SK-N-SH (cell line): Measurements from ENCODE around the gene FAM149B1. TPM values are rescaled to one million over a fixed set of nuclear protein-coding genes. Genes with fewer than 3 reads are reported as not detected.

Source experiments
- CTCF ChIA-PET: fragments of 300-600, 350-600 bp; formaldehyde crosslinking; extraction: SDS; loops from one replicate; lab custom pipeline; 2021; lab: Yijun Ruan, JAX
- POLR2A ChIA-PET: fragments of 350-600 bp; sonication (Branson Sonifier 250); formaldehyde crosslinking; extraction: SDS; loops from one replicate; lab custom pipeline; 2020; ENCODE audit warnings: antibody characterized with exemption, inconsistent platforms; lab: Yijun Ruan, JAX
- DNase-seq: peaks from one replicate; pipeline ENCODE4 v3.0.0; 2012
- H2AFZ ChIP-seq: fragments of 200-600 bp; sonication (generic); 2 replicates; pipeline ENCODE4 v1.8.1; 2016; ENCODE audit warnings: antibody characterized with exemption, mild to moderate bottlenecking, low read depth
- H3F3A ChIP-seq: fragments of 200-600 bp; sonication (generic); replicated peaks from 2 replicates; pipeline ENCODE3; 2016; ENCODE audit warnings: antibody characterized with exemption, mild to moderate bottlenecking; ENCODE audit not compliant: insufficient read depth
- H3K27ac ChIP-seq, 2 experiments: fragments of 200-500 bp in 1 of 2; fragments of 200-600 bp in 1 of 2; sonication (Bioruptor generic) in 1 of 2; sonication (generic), shearing (Covaris generic) in 1 of 2; 2 replicates each; pipeline versions ENCODE4 v1.5.1 to v1.6.1; 2014 to 2016; ENCODE audit warnings: low read depth in 2 of 2, inconsistent platforms in 1 of 2, low read length in 1 of 2, mild to moderate bottlenecking in 1 of 2, mixed read lengths in 1 of 2
- H3K27me3 ChIP-seq: fragments of 200-600 bp; sonication (generic), shearing (Covaris generic); 2 replicates; pipeline ENCODE4 v1.6.1; 2016; ENCODE audit warnings: mixed run types; ENCODE audit not compliant: insufficient read depth
- H3K36me3 ChIP-seq, 2 experiments: fragments of 200-500 bp in 1 of 2; fragments of 200-600 bp in 1 of 2; sonication (Bioruptor generic) in 1 of 2; sonication (generic) in 1 of 2; replicated peaks in 1 of 2; 2 replicates each; pipeline versions ENCODE3 to v1.5.1; 2014 to 2016; ENCODE audit warnings: low read length in 1 of 2, mild to moderate bottlenecking in 1 of 2; ENCODE audit not compliant: insufficient read depth in 2 of 2, control insufficient read depth in 1 of 2
- H3K4me1 ChIP-seq, 2 experiments: fragments of 200-500 bp in 1 of 2; fragments of 200-600 bp in 1 of 2; sonication (Bioruptor generic) in 1 of 2; sonication (generic), shearing (Covaris generic) in 1 of 2; 2 replicates each; pipeline versions ENCODE4 v1.5.1 to v1.6.1; 2014 to 2016; ENCODE audit warnings: low read depth in 1 of 2, low read length in 1 of 2, mixed run types in 1 of 2; ENCODE audit not compliant: insufficient read depth in 2 of 2, control insufficient read depth in 1 of 2
- H3K4me2 ChIP-seq: fragments of 200-600 bp; sonication (generic), shearing (Covaris generic); 2 replicates; pipeline ENCODE4 v1.6.1; 2017; ENCODE audit warnings: mixed run types
- H3K4me3 ChIP-seq, 2 experiments: fragments of 200-500 bp in 1 of 2; fragments of 200-600 bp in 1 of 2; sonication (Bioruptor generic) in 1 of 2; sonication (generic), shearing (Covaris generic) in 1 of 2; 2 replicates each; pipeline versions ENCODE4 v1.5.1 to v1.8.1; 2014 to 2016; ENCODE audit warnings: low read depth in 2 of 2, inconsistent platforms in 1 of 2, low read length in 1 of 2, mild to moderate bottlenecking in 1 of 2, mixed read lengths in 1 of 2, moderate library complexity in 1 of 2
- H3K79me2 ChIP-seq: fragments of 200-600 bp; sonication (generic); 2 replicates; pipeline ENCODE4 v1.8.1; 2017; ENCODE audit warnings: mild to moderate bottlenecking; ENCODE audit not compliant: insufficient read depth
- H3K9ac ChIP-seq: fragments of 200-600 bp; sonication (generic); 2 replicates; pipeline ENCODE4 v1.6.1; 2017; ENCODE audit warnings: mixed run types
- H3K9me2 ChIP-seq: fragments of 200-600 bp; sonication (generic); 2 replicates; pipeline ENCODE4 v1.6.1; 2017; ENCODE audit warnings: mixed run types
- H3K9me3 ChIP-seq: fragments of 200-600 bp; sonication (generic); 2 replicates; pipeline ENCODE4 v1.6.1; 2017; ENCODE audit warnings: mixed run types, mild to moderate bottlenecking, moderate library complexity
- H4K20me1 ChIP-seq: fragments of 200-600 bp; sonication (generic); 2 replicates; pipeline ENCODE4 v1.6.1; 2017; ENCODE audit warnings: mild to moderate bottlenecking, mixed run types; ENCODE audit not compliant: insufficient read depth
- CHD2 ChIP-seq: fragments of 150-350 bp; IDR thresholded peaks from 2 replicates; pipeline ENCODE4 v1.6.1; 2018; ENCODE audit warnings: low read length; ENCODE audit not compliant: partially characterized antibody
- CTCF ChIP-seq: fragments of 200-600 bp; sonication (generic); IDR thresholded peaks from 2 replicates; pipeline ENCODE4 v1.6.1; 2017; ENCODE audit warnings: antibody characterized with exemption, mild to moderate bottlenecking, moderate library complexity
- EP300 ChIP-seq, 2 experiments: IDR thresholded peaks; 2 replicates each; pipeline versions ENCODE4 v1.4.0 to v1.6.1; 2012; ENCODE audit warnings: borderline replicate concordance in 1 of 2, low read depth in 1 of 2, low read length in 1 of 2
- EZH2phosphoT487 ChIP-seq: fragments of 200-600 bp; sonication (generic); IDR thresholded peaks from 2 replicates; pipeline ENCODE4 v1.6.1; 2017; ENCODE audit warnings: low read depth, mixed run types, mild to moderate bottlenecking, antibody characterized with exemption, moderate library complexity, borderline replicate concordance
- FOSL2 ChIP-seq: IDR thresholded peaks from 2 replicates; pipeline ENCODE4 v1.4.0; 2012; ENCODE audit warnings: low read depth, mild to moderate bottlenecking, moderate library complexity, borderline replicate concordance
- FOXJ3 ChIP-seq: sonication (generic); formaldehyde crosslinking; IDR thresholded peaks from 2 replicates; pipeline ENCODE4 v1.5.1; 2020; ENCODE audit warnings: mild to moderate bottlenecking, missing genetic modification reagents
- GABPA ChIP-seq: IDR thresholded peaks from 2 replicates; pipeline ENCODE4 v1.4.0; 2012; ENCODE audit warnings: low read depth, mild to moderate bottlenecking
- GATA2 ChIP-seq: sonication (generic); formaldehyde crosslinking; IDR thresholded peaks from 2 replicates; pipeline ENCODE4 v1.5.0; 2020; ENCODE audit warnings: mild to moderate bottlenecking, missing genetic modification reagents
- JUND ChIP-seq: IDR thresholded peaks from 2 replicates; pipeline ENCODE4 v1.4.0; 2012
- POLR2AphosphoS5 ChIP-seq: IDR thresholded peaks from 2 replicates; pipeline ENCODE4 v1.6.1; 2012; ENCODE audit warnings: low read depth, low read length
- RXRA ChIP-seq: IDR thresholded peaks from 2 replicates; pipeline ENCODE4 v1.4.0; 2012; ENCODE audit warnings: low read depth, mild to moderate bottlenecking, borderline replicate concordance
- SIN3A ChIP-seq: IDR thresholded peaks from 2 replicates; pipeline ENCODE4 v1.6.1; 2012; ENCODE audit warnings: low read depth, mild to moderate bottlenecking, low read length, moderate library complexity, borderline replicate concordance
- SMC3 ChIP-seq: IDR thresholded peaks from 2 replicates; pipeline ENCODE4 v1.6.1; 2012; ENCODE audit warnings: low read depth, low read length, improper control_type of control experiment
- TEAD4 ChIP-seq: IDR thresholded peaks from 2 replicates; pipeline ENCODE4 v1.4.0; 2012; ENCODE audit warnings: mild to moderate bottlenecking, borderline replicate concordance; ENCODE audit not compliant: insufficient read depth
- USF2 ChIP-seq: fragments of 150-350 bp; IDR thresholded peaks from 2 replicates; pipeline ENCODE4 v1.6.1; 2017; ENCODE audit warnings: antibody characterized with exemption, low read length, low read depth, borderline replicate concordance
- WGBS: methylation state at CpG from one replicate; pipeline ENCODE4 v1.1.6; 2017; ENCODE audit warnings: low lambda C conversion rate; 5-methylcytosine and 5-hydroxymethylcytosine counted together
- polyA plus RNA-seq, 3 experiments: library from polyadenylated mRNA; depleted of rRNA; stranded (reverse); fragments of >200 nt; gene quantifications; 2 replicates each; pipeline ENCODE4 v1.2.3, GENCODE V29; 2012
- TF ChIP-seq, protein P1 (sequence below): IDR thresholded peaks from 2 replicates; pipeline ENCODE4 v1.4.0; 2012; ENCODE audit warnings: low read depth, borderline replicate concordance
- TF ChIP-seq, protein P2 (sequence below): IDR thresholded peaks from 2 replicates; pipeline ENCODE4 v1.6.1; 2012; ENCODE audit warnings: mild to moderate bottlenecking, low read depth, low read length, moderate library complexity
- TF ChIP-seq, protein P3 (sequence below): IDR thresholded peaks from 2 replicates; pipeline ENCODE4 v1.4.0; 2012; ENCODE audit warnings: low read depth

FAM149B1 gene
- polyA plus RNA-seq, 1 of the 3 experiments (the other 2 are of a cell fraction), result 28.2 TPM

- no peaks in the 10 kb centered on the region; the same call in 1 of the 2 replicates for H3K79me2 ChIP-seq
- TF ChIP-seq JUND, result no peak
- no peak for TF ChIP-seq EZH2phosphoT487
- TF ChIP-seq EP300 (IDR thresholded peaks at IDR 0.05; ENCODE audit: borderline replicate concordance in 1 of 2, low read depth in 1 of 2, low read length in 1 of 2), result no peak
- TF ChIP-seq USF2, result no peak
- TF ChIP-seq, protein P1, sequence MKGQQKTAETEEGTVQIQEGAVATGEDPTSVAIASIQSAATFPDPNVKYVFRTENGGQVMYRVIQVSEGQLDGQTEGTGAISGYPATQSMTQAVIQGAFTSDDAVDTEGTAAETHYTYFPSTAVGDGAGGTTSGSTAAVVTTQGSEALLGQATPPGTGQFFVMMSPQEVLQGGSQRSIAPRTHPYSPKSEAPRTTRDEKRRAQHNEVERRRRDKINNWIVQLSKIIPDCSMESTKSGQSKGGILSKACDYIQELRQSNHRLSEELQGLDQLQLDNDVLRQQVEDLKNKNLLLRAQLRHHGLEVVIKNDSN, result no peak
- H3F3A ChIP-seq, result peaks cover 10% of the 10 kb centered on the region
- H3K9ac ChIP-seq, result no peak overlapping the region
- H3K9me3 ChIP-seq, result no peaks in the 10 kb centered on the region
- H3K4me1 ChIP-seq, result no peaks in the 10 kb centered on the region
- no peak overlapping the region for H3K4me2 ChIP-seq
- H2AFZ ChIP-seq, result no peak overlapping the region
- no peak for DNase-seq
- H3K27me3 ChIP-seq, result no peaks in the 10 kb centered on the region
- H3K27ac ChIP-seq, result no peak overlapping the region
- CTCF ChIA-PET, result interaction anchor here (1.0 to 6.4 kb wide), 2 partner anchors 24 to 33 kb away, joined by 3 to 25 read pairs; partner anchors contain the start of genes ECD and FAM149B1
- no peak overlapping the region for H3K4me3 ChIP-seq
- no peaks in the 10 kb centered on the region for H3K9me2 ChIP-seq
- H3K36me3 ChIP-seq, result peaks cover 86 to 89% of the 10 kb centered on the region in 2 experiments
- POLR2A ChIA-PET, result no interaction called here
- no peaks in the 10 kb centered on the region for H4K20me1 ChIP-seq
- 98% methylated on average over 3 of the region's 3 CpGs for WGBS
Measured at GRCh38 chr10:73134727-73135126, 33.2 kb upstream of the FAM149B1 start.

DNA sequence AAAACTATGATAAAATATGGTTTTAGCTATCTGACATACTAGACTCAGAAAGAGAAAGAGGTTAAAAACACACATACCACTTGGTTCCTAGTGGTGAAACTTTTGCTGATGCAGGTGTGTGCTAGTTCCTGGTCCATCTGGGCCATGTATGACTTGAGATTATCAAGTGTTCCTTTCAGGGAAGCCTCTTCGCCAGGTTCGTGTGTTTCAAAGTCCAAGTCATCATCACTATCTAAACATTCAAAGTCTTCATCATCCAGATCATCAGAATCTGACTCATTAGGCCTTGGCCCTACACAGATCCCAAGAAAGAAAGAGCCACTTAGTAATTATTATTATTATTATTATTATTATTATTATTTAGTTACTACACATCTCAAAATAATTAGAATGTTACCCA is 31.3 kb upstream of the FAM149B1 start:
- Histone ChIP-seq H3K27me3 (no peaks in the 10 kb centered on the region), H3K9me2 (no peaks in the 10 kb centered on the region), H3F3A (peaks cover 10% of the 10 kb centered on the region), H4K20me1 (no peaks in the 10 kb centered on the region), H3K27ac (no peak overlapping the region), H2AFZ (no peak overlapping the region), H3K9ac (no peak overlapping the region), H3K4me1 (no peaks in the 10 kb centered on the region), H3K79me2 (no peaks in the 10 kb centered on the region; the same call in 1 of the 2 replicates), H3K9me3 (no peaks in the 10 kb centered on the region), H3K36me3 (peaks cover 79 to 81% of the 10 kb centered on the region in 2 experiments), H3K4me2 (no peak overlapping the region), H3K4me3 (no peak overlapping the region)
- WGBS, result 86% methylated on average over 2 of the region's 2 CpGs
- ChIA-PET POLR2A (no interaction called here), CTCF (interaction anchor here (6.4 kb wide), 1 partner anchor 22 kb away, joined by 25 read pairs; no protein-coding TSS in a partner anchor)
- no peak for DNase-seq
- no peak for TF ChIP-seq SIN3A
- no peak for TF ChIP-seq TEAD4
- no peak for TF ChIP-seq RXRA
- TF ChIP-seq, protein P2, sequence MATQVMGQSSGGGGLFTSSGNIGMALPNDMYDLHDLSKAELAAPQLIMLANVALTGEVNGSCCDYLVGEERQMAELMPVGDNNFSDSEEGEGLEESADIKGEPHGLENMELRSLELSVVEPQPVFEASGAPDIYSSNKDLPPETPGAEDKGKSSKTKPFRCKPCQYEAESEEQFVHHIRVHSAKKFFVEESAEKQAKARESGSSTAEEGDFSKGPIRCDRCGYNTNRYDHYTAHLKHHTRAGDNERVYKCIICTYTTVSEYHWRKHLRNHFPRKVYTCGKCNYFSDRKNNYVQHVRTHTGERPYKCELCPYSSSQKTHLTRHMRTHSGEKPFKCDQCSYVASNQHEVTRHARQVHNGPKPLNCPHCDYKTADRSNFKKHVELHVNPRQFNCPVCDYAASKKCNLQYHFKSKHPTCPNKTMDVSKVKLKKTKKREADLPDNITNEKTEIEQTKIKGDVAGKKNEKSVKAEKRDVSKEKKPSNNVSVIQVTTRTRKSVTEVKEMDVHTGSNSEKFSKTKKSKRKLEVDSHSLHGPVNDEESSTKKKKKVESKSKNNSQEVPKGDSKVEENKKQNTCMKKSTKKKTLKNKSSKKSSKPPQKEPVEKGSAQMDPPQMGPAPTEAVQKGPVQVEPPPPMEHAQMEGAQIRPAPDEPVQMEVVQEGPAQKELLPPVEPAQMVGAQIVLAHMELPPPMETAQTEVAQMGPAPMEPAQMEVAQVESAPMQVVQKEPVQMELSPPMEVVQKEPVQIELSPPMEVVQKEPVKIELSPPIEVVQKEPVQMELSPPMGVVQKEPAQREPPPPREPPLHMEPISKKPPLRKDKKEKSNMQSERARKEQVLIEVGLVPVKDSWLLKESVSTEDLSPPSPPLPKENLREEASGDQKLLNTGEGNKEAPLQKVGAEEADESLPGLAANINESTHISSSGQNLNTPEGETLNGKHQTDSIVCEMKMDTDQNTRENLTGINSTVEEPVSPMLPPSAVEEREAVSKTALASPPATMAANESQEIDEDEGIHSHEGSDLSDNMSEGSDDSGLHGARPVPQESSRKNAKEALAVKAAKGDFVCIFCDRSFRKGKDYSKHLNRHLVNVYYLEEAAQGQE, result no peak
- TF ChIP-seq, protein P3, sequence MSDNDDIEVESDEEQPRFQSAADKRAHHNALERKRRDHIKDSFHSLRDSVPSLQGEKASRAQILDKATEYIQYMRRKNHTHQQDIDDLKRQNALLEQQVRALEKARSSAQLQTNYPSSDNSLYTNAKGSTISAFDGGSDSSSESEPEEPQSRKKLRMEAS, result no peak
- no peak for TF ChIP-seq GATA2 (CRISPR knock-in tag)
- TF ChIP-seq FOXJ3 (CRISPR knock-in tag), result no peak
- no peak for TF ChIP-seq SMC3
- no peak for TF ChIP-seq GABPA
- no peak for TF ChIP-seq JUND
- TF ChIP-seq CTCF, result no peak
- TF ChIP-seq FOSL2, result no peak
- TF ChIP-seq POLR2AphosphoS5, result no peak
- no peak for TF ChIP-seq CHD2
